ENCODE measurements around the gene GBX1.
A peak's percentile ranks its signal among the peaks of the same experiment; 100 is the strongest.

GBX1 gene

GRCh38 chr7:151167197-151167961 is at the start of gene GBX1:
TSS of gene GBX1 (minus strand) at chr7:151167694. CDS start at chr7:151167548, 146 bp downstream.
- 0 out of 2 replicates have a peak within 1 kb of the TSS, but pooled peaks have one; percentile 9 for H3K4me3 ChIP-seq (replicated peaks; ENCODE audit: low read depth, low read length)
- TF ChIP-seq CTCF (IDR thresholded peaks at IDR 0.05; ENCODE audit: low read depth, low read length, missing control alignments): no peak
- no peak for DNase-seq (ENCODE audit: extremely low read depth, low read depth)

DNA sequence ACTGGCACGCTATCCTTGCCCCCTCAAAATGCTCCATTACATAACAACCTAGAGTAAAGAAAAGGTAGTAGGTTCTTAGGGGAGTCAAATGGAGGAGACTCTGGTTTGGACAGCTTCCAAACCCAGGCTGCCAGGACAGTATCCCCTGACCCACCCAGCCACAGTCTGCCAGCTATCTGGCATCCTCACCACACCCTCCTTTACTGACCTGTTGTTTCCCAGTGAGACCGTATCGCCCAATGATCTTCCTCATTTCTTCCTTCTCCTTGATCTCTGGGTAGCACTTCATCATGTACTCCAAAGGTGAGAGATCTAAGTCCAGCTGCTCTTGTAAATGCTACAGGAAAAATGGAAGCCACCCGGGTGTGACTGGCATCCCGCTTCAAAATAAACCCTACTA is 47.9 kb upstream of the GBX1 start:
- no peak for DNase-seq (ENCODE audit: extremely low read depth, low read depth)
- TF ChIP-seq CTCF (IDR thresholded peaks at IDR 0.05; ENCODE audit: low read depth, low read length, missing control alignments): no peak
- H3K4me3 ChIP-seq (replicated peaks; ENCODE audit: low read depth, low read length): no peak overlapping the region

- no peak for DNase-seq (ENCODE audit: extremely low read depth, low read depth)
- TF ChIP-seq CTCF (IDR thresholded peaks at IDR 0.05; ENCODE audit: low read depth, low read length, missing control alignments): no peak
- no peak overlapping the region for H3K4me3 ChIP-seq (replicated peaks; ENCODE audit: low read depth, low read length)
Measured at GRCh38 chr7:151213826-151214225, 46.3 kb upstream of the GBX1 start.

- DNase-seq (ENCODE audit: extremely low read depth, low read depth): no peak
- H3K4me3 ChIP-seq (replicated peaks; ENCODE audit: low read depth, low read length): no peak overlapping the region
- no peak for TF ChIP-seq CTCF (IDR thresholded peaks at IDR 0.05; ENCODE audit: low read depth, low read length, missing control alignments)
Measured at GRCh38 chr7:151212626-151213025, 45.1 kb upstream of the GBX1 start.

DNA sequence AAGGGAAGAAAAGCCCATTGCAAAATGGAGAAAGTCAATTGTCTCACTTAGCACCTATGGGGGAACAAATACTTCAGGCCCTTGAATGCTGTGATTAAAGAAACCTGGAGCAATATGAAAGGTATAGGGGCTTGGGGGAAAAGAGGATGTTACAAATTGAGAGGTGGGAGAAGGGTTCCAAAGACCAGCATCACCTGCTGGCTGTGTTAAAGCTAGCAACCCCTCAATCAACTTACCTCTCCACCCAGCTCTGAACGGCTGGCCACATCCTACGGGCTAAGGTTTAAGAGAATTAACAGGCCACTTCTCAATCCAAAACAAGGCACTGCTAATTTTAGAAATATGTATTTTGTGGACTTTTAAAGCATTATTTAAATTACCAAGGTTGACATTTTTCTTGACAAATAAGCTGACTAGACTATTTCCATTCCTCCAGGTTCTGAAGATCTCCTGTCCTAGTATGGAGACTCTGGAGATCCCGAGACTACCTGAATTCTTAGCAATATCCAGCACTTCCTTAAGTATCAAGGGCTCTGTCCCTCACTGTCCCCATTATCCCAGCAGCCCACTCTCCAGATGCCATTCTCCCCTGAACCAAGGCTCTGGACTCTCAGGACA is 43.8 kb upstream of the GBX1 start:
- DNase-seq (ENCODE audit: extremely low read depth, low read depth): no peak
- no peak for TF ChIP-seq CTCF (IDR thresholded peaks at IDR 0.05; ENCODE audit: low read depth, low read length, missing control alignments)
- no peak overlapping the region for H3K4me3 ChIP-seq (replicated peaks; ENCODE audit: low read depth, low read length)

GRCh38 chr7:151210087-151210854 is 42.8 kb upstream of the GBX1 start, which contains the start of gene H2BK1:
TSS of gene H2BK1 (minus strand) at chr7:151210488. CDS start at chr7:151210318, 170 bp downstream.
- no peak for TF ChIP-seq CTCF (IDR thresholded peaks at IDR 0.05; ENCODE audit: low read depth, low read length, missing control alignments)
- DNase-seq (ENCODE audit: extremely low read depth, low read depth): no peak
- no peak within 1 kb of the TSS for H3K4me3 ChIP-seq (replicated peaks; ENCODE audit: low read depth, low read length)
